ENCODE measurements around the gene SMYD3.

DNA sequence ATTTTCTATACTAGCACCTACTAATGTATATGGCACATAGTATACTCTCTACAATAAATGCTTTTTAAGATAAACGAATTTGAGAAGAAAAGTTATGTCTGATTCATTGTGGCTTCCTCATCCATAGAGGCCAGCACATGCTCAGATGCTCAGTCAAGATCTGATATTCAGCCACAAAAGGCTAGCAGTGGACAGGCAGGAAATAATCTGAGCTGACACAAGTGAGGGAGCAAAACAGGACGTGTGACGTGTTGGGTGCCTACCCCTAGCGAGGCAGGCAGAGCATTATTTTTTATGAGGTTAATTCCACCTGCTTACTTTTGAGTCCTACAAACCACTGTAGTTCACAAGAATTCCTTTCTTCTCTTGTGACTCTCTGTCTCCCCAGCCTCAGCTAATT lies 550.9 kb downstream of the SMYD3 start:
- TF ChIP-seq CTCF (conservative IDR thresholded peaks at IDR 0.05) (no peak), ZFX (IDR thresholded peaks at IDR 0.05) (no peak)

Measured in C4-2B (cell line).